Stimulated activated CD4-positive, alpha-beta T cell treated with anti-CD3 and anti-CD28 coated beads, Interleukin-1b, Interleukin-23, amount 100 ng/mL, for 24 hours (primary cell): Measurements from ENCODE around the gene MSH4.
"Not testable (repeated sequence)": the region's sequence is repeated elsewhere in the genome, so short reads cannot be mapped to it uniquely, and the experiment has no call there.

Source experiments
- DNase-seq, 4 experiments: peaks; one replicate each; pipeline ENCODE4 v3.0.0-alpha.2; 2020; ENCODE audit warnings: low read depth in 4 of 4, low spot score in 1 of 4

MSH4 gene

GRCh38 chr1:75795703-75796193 lies 934 bp upstream of the MSH4 start:
- no peak for DNase-seq

DNA sequence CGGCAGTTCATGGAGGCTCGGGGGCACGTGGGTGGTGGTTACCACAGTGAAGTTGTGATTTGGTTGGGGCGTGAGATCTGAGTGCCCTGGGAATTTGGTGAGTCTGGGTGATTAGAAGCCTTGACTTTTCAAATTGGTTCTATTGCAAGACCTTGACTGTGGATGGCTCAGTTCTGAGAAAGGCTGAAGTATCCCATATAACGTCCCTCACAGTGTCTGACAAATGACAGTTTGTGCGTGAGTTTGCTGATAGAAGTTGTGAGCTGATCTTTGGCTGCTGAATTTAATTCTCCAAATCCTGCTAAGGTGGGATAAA lies 549 bp downstream of the MSH4 start:
- DNase-seq = no peak

DNA sequence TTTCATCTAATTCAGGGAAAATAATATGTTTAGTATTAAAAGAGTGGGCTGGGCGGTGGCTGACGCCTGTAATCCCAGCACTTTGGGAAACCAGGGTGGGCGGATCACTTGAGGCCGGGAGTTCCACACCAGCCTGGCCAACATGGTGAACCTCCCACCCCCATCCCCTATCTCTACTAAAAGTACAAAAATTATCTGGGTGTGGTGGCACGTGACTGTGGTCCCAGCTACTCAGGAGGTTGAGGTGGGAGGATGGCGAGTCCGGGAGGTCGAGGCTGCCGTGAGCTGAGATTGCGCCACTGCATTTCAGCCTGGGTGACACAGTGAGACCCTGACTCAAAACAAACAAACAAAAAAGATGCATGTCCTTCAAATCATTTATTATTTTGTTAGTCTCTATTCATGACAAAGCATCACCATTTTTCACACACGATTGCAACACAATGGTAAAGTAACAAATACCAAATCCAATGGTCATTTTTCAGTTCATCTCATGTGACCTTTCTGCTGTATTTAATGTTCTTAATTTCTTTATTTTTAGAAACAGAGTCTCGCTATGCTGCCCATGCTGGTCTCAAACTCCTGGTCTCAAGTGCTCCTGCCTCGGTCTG lies 1.0 kb downstream of the MSH4 start:
- DNase-seq = no peak

- not testable (repeated sequence) for DNase-seq
Observed at GRCh38 chr1:75801480-75801879, 4.8 kb downstream of the MSH4 start.

GRCh38 chr1:75808921-75809320 lies 12.2 kb downstream of the MSH4 start:
- DNase-seq = no peak

GRCh38 chr1:75810113-75810512 lies 13.4 kb downstream of the MSH4 start:
- DNase-seq = not testable (repeated sequence)

- no peak for DNase-seq
Observed at GRCh38 chr1:75811211-75811981, 14.7 kb downstream of the MSH4 start.

GRCh38 chr1:75812065-75812464 lies 15.4 kb downstream of the MSH4 start:
- DNase-seq = no peak

- DNase-seq = not testable (repeated sequence)
Observed at GRCh38 chr1:75823596-75823995, 26.9 kb downstream of the MSH4 start.

DNA sequence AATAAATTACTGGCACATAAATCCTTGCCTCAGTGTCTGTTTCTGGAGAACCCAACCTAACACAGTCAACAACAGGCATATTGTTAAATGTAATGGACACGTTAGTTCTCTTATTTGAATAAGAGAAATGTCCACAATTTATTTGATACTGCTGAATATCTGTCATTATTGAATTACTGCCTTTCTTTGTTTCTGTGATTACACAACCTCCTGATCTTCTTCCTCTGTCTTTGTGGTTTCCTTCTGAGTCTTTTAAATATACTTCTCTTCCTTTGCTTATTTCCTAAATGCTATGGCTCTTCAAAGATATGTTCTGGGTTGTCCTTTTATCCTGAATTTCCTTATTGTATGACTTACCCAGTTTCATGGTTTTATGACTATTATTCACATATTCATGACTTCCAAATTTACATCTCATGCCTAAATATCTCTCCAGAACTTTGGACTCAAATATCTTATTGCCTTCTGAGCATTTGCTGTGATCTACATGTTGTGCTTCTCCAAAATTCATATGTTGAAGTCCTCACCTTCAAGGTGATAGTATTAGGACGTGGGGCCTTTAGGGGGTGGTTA lies 39.9 kb downstream of the MSH4 start:
- no peak for DNase-seq

GRCh38 chr1:75838079-75838478 lies 41.4 kb downstream of the MSH4 start:
- DNase-seq = no peak

GRCh38 chr1:75841421-75841820 lies 44.7 kb downstream of the MSH4 start:
- DNase-seq = no peak

DNA sequence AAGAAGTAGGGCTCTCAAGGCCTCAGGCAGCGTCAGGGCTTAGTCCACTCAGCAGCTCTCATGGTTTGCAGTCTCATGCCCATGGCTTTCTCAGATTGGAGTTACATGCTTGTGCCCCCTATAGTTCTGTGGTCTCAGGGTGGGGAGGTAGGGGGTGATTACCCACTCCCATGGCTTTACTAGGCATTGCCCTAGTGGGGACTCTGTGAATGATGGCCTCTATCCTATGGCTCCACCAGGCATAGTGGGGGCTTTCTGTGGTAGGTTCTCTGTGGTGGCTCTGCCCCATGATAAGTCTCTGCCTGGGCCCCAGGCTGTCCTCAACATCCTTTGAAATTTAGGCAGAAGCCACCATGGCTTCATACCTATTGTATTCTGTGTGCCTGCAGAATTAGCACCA lies 48.9 kb downstream of the MSH4 start:
- no peak for DNase-seq

DNA sequence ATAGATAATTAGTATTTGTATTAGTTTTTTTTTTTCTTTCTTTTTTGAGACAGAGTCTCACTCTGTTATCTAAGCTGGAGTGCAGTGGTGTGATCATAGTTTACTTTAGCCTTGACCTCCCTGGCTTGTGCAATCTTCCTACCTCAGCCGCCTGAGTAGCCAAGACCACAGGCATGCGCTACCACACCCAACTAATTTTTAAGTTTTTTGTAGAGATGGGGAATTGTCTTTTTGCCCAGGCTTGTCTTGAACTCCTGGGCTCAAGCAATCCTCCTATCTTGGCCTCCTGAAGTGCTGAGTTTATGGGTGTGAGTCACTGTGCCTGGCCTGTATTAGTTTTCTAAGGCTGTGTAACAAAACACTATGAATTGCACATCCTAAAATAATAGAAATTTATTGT lies 58.3 kb downstream of the MSH4 start:
- no peak for DNase-seq

DNA sequence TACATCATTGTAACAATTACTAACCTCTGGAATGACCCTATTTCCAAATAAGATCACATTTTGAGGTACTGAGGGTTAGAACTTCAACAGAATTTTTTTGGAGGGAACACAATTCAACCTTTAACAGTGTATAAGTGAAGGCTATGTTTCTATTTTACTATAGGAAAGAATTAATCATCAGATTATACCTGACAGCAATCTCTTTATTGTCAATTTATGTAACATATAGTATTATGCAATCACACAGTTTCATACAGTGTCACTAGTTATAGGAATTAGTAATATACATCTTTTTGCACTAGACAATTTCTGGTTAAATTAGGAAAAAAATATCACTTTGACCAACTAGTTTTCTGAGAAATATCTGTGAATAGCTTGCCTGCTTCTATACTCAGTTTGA lies 59.1 kb downstream of the MSH4 start:
- DNase-seq = no peak

- no peak for DNase-seq
Observed at GRCh38 chr1:75861831-75862230, 65.1 kb downstream of the MSH4 start.

GRCh38 chr1:75870951-75871350 lies 74.3 kb downstream of the MSH4 start:
- DNase-seq = no peak

DNA sequence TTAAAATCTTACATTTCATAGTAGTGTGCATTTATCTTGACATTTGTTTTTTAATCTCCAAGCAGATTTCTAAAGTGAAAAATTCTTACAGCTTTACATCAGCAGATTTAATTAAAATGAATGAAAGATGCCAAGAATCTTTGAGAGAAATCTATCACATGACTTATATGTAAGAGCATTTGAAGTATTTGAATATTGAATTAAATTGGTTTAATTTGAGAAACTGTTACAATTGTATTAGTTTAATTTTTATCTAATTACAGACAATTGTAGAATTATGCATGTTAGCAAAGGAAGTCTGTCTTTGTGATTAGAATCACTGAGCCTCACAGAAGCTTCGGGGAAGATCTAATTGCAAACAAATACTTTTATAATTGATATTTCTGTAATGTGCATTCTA lies 83.3 kb downstream of the MSH4 start:
- DNase-seq = no peak

DNA sequence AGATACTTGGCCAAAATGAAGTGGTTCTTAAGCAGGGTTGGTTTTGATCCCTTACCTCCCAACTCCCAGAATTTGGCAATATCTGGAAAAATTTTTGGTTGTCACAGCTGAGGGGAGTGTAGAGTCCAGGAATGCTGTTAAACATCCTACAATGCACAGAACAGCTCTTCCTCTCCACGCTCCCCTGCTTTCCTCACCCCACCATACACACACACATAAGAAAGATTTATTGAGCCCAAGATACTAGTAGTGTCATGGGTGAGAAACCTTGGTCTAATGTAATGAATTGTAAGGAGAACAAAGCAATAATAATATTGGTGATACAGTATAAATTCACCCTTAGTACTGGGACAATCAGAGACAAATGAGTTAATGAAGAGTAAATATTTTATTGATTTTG lies 87.8 kb downstream of the MSH4 start:
- no peak for DNase-seq

- no peak for DNase-seq
Observed at GRCh38 chr1:75901371-75901770, 104.7 kb downstream of the MSH4 start.

- no peak for DNase-seq
Observed at GRCh38 chr1:75908717-75909152, 112.1 kb downstream of the MSH4 start.

DNA sequence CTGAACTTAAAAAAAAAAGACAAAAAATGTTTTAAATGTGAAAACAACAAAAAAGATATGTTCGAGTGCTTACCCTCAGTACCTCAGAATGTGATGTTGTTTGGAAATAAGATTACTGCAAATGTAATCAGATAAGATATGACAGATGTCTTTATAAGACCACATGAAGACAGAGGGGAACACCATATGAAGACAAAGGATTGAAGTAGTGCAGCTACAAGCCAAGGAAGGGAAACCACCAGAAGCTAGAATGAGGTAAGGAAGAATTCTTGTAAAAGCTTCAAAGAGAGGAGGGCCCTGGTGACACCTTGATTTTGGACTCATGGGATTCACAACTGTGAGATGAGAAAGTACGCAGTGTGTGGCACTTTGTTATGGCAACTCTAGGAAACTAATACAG lies 120.2 kb downstream of the MSH4 start:
- no peak for DNase-seq

GRCh38 chr1:75922698-75923097 lies 126.0 kb downstream of the MSH4 start:
- no peak for DNase-seq
